ENCODE results near the gene EXOSC7.

GRCh38 chr3:45026957-45027356, 50.9 kb downstream of the EXOSC7 start:
- TF ChIP-seq EZH2 (IDR thresholded peaks at IDR 0.05; ENCODE audit: insufficient read depth, poor library complexity, severe bottlenecking) (no peak), EZH2phosphoT487 (IDR thresholded peaks at IDR 0.05; ENCODE audit: insufficient read depth, low read depth) (no peak)

Measured in GM23248 (cell line).